H1 (cell line): Measurements from ENCODE around the gene PODN. TPM values are rescaled to one million over a fixed set of nuclear protein-coding genes. Genes with fewer than 3 reads are reported as not detected.

Experiments used
- CTCF ChIA-PET: fragments of 300-600 bp; sonication (Branson Sonifier 250); formaldehyde crosslinking; loops from one replicate; lab custom pipeline; 2021; ENCODE audit not compliant: partially characterized antibody; lab: Charles Lee
- POLR2A ChIA-PET: fragments of 300-600 bp; sonication (Branson Sonifier 250); formaldehyde crosslinking; loops from one replicate; lab custom pipeline; 2021; ENCODE audit warnings: inconsistent platforms; ENCODE audit not compliant: partially characterized antibody; lab: Charles Lee
- DNase-seq, 2 experiments: peaks; one replicate each; pipeline versions ENCODE4 v3.0.0 to v3.0.0-alpha.2; 2010 to 2022; ENCODE audit warnings: low spot score in 2 of 2, low read depth in 1 of 2, mixed read lengths in 1 of 2
- FAIRE-seq: peaks from 2 replicates; lab custom pipeline; 2011; peaks lifted over from hg19 to GRCh38; lab: Jason Lieb, UNC
- H2AFZ ChIP-seq: 2 replicates; pipeline ENCODE4 v1.8.1; 2012; ENCODE audit warnings: low read length, inconsistent platforms
- H2AK5ac ChIP-seq: 2 replicates; pipeline ENCODE4 v1.6.1; 2013; ENCODE audit warnings: low read depth, low read length
- H2BK120ac ChIP-seq: replicated peaks from 2 replicates; pipeline ENCODE3; 2013; ENCODE audit warnings: low read depth, low read length, inconsistent platforms
- H2BK12ac ChIP-seq: 2 replicates; pipeline ENCODE4 v1.6.1; 2013; ENCODE audit warnings: low read depth, low read length
- H2BK15ac ChIP-seq: 2 replicates; pipeline ENCODE4 v1.6.1; 2013; ENCODE audit warnings: low read length
- H2BK20ac ChIP-seq: 2 replicates; pipeline ENCODE4 v1.6.1; 2013; ENCODE audit warnings: low read length
- H2BK5ac ChIP-seq: 2 replicates; pipeline ENCODE4 v1.6.1; 2013; ENCODE audit warnings: low read depth, low read length
- H3K14ac ChIP-seq: 2 replicates; pipeline ENCODE4 v1.6.1; 2013; ENCODE audit warnings: inconsistent platforms; ENCODE audit not compliant: insufficient read length
- H3K18ac ChIP-seq: 2 replicates; pipeline ENCODE4 v1.6.1; 2013; ENCODE audit warnings: low read length; ENCODE audit errors: extremely low read depth
- H3K23ac ChIP-seq: 2 replicates; pipeline ENCODE4 v1.6.1; 2013; ENCODE audit warnings: inconsistent platforms; ENCODE audit not compliant: insufficient read length
- H3K23me2 ChIP-seq: 2 replicates; pipeline ENCODE4 v1.6.1; 2013; ENCODE audit warnings: low read depth, low read length
- H3K27ac ChIP-seq: 2 replicates; pipeline ENCODE4 v1.6.1; 2011; ENCODE audit warnings: low read depth, low read length, inconsistent platforms
- H3K27me3 ChIP-seq, 4 experiments: replicated peaks in 1 of 4; 1 replicate in 1 of 4; 2 replicates in 3 of 4; pipeline versions ENCODE4 v1.6.1 to v1.8.1; 2011 to 2013; ENCODE audit warnings: low read length in 3 of 4, mild to moderate bottlenecking in 3 of 4, inconsistent platforms in 2 of 4, mixed read lengths in 2 of 4, moderate library complexity in 1 of 4; ENCODE audit not compliant: control insufficient read depth in 3 of 4, insufficient read depth in 3 of 4; ENCODE audit errors: extremely low read depth in 1 of 4
- H3K36me3 ChIP-seq, 4 experiments: 2 replicates each; pipeline versions ENCODE4 v1.6.1 to v1.8.1; 2011 to 2013; ENCODE audit warnings: mild to moderate bottlenecking in 4 of 4, low read length in 3 of 4, moderate library complexity in 2 of 4, control low read depth in 1 of 4, inconsistent platforms in 1 of 4; ENCODE audit not compliant: insufficient read depth in 4 of 4, control insufficient read depth in 2 of 4
- H3K4ac ChIP-seq: replicated peaks from 2 replicates; pipeline ENCODE3; 2013; ENCODE audit warnings: low read length, low read depth, mixed read lengths, inconsistent platforms; ENCODE audit not compliant: insufficient read length
- H3K4me1 ChIP-seq, 4 experiments: replicated peaks in 1 of 4; 1 replicate in 1 of 4; 2 replicates in 3 of 4; pipeline versions ENCODE4 v1.6.1 to v1.8.1; 2011 to 2013; ENCODE audit warnings: low read length in 3 of 4, inconsistent platforms in 2 of 4, mixed read lengths in 1 of 4; ENCODE audit not compliant: insufficient read depth in 4 of 4, control insufficient read depth in 3 of 4
- H3K4me2 ChIP-seq, 2 experiments: 2 replicates each; pipeline versions ENCODE4 v1.6.1 to v1.8.1; 2011 to 2013; ENCODE audit warnings: low read depth in 2 of 2, low read length in 2 of 2, control low read depth in 1 of 2, inconsistent platforms in 1 of 2, mild to moderate bottlenecking in 1 of 2; ENCODE audit not compliant: insufficient read depth in 1 of 2
- H3K4me3 ChIP-seq, 4 experiments: fragments of 200-600, 300-600 bp in 1 of 4; sonication (generic), shearing (Covaris generic), sonication (Bioruptor Twin) in 1 of 4; 2 replicates each; pipeline versions ENCODE4 v1.5.1 to v1.8.1; 2011 to 2016; ENCODE audit warnings: low read length in 4 of 4, low read depth in 3 of 4, control low read depth in 2 of 4, inconsistent platforms in 2 of 4, mild to moderate bottlenecking in 2 of 4, mixed read lengths in 1 of 4, moderate library complexity in 1 of 4; ENCODE audit not compliant: insufficient read depth in 2 of 4; ENCODE audit errors: extremely low read depth in 1 of 4
- H3K56ac ChIP-seq: replicated peaks from 2 replicates; pipeline ENCODE3; 2013; ENCODE audit warnings: low read depth, mild to moderate bottlenecking, mixed read lengths, low read length, inconsistent platforms; ENCODE audit not compliant: insufficient read length
- H3K79me1 ChIP-seq: 2 replicates; pipeline ENCODE4 v1.6.1; 2013; ENCODE audit warnings: low read depth, low read length, control low read depth
- H3K79me2 ChIP-seq, 2 experiments: 2 replicates each; pipeline versions ENCODE4 v1.6.1 to v1.8.1; 2012 to 2013; ENCODE audit warnings: low read length in 2 of 2, mild to moderate bottlenecking in 2 of 2, inconsistent platforms in 1 of 2; ENCODE audit not compliant: insufficient read depth in 2 of 2, control insufficient read depth in 1 of 2
- H3K9ac ChIP-seq, 4 experiments: replicated peaks in 1 of 4; 1 replicate in 1 of 4; 2 replicates in 3 of 4; pipeline versions ENCODE4 v1.6.1 to v1.8.1; 2011 to 2013; ENCODE audit warnings: low read depth in 3 of 4, low read length in 3 of 4, control low read depth in 2 of 4, mild to moderate bottlenecking in 2 of 4, moderate library complexity in 2 of 4, inconsistent platforms in 1 of 4; ENCODE audit errors: extremely low read depth in 1 of 4
- H3K9me3 ChIP-seq, 2 experiments: 2 replicates each; pipeline versions ENCODE4 v1.6.1 to v1.8.1; 2012 to 2013; ENCODE audit warnings: mild to moderate bottlenecking in 2 of 2, moderate library complexity in 2 of 2, control low read depth in 1 of 2, inconsistent platforms in 1 of 2, low read depth in 1 of 2, low read length in 1 of 2, mixed read lengths in 1 of 2; ENCODE audit not compliant: insufficient read depth in 2 of 2
- H4K20me1 ChIP-seq, 2 experiments: replicated peaks in 1 of 2; 2 replicates each; pipeline versions ENCODE3 to v1.8.1; 2011 to 2013; ENCODE audit warnings: inconsistent platforms in 2 of 2, low read length in 2 of 2, mild to moderate bottlenecking in 1 of 2; ENCODE audit not compliant: insufficient read depth in 2 of 2, control insufficient read depth in 1 of 2
- H4K5ac ChIP-seq: 2 replicates; pipeline ENCODE4 v1.6.1; 2013; ENCODE audit warnings: low read length, low read depth, mixed read lengths, inconsistent platforms; ENCODE audit not compliant: insufficient read length
- H4K8ac ChIP-seq: 2 replicates; pipeline ENCODE4 v1.8.0; 2013; ENCODE audit warnings: mild to moderate bottlenecking, moderate library complexity, low read length, inconsistent platforms; ENCODE audit not compliant: insufficient read depth; ENCODE audit errors: extremely low read depth
- H4K91ac ChIP-seq: replicated peaks from 2 replicates; pipeline ENCODE3; 2013; ENCODE audit warnings: low read length, mixed read lengths, inconsistent platforms; ENCODE audit not compliant: insufficient read length
- JUN ChIP-seq: IDR thresholded peaks from 2 replicates; pipeline ENCODE4 v1.6.1; 2011; ENCODE audit warnings: low read depth, mild to moderate bottlenecking, improper control_type of control experiment, low read length
- MAX ChIP-seq: IDR thresholded peaks from 2 replicates; pipeline ENCODE4 v1.6.1; 2012; ENCODE audit warnings: inconsistent platforms
- RNF2 ChIP-seq: fragments of 200-900, 300-1000 bp; sonication (generic); IDR thresholded peaks from 2 replicates; pipeline ENCODE4 v1.7.1; 2016; ENCODE audit warnings: borderline replicate concordance, low read depth, mild to moderate bottlenecking, antibody characterized with exemption, low read length; ENCODE audit not compliant: poor library complexity, severe bottlenecking; ENCODE audit errors: missing control alignments
- WGBS, 2 experiments: shearing (Covaris generic) in 1 of 2; methylation state at CpG; one replicate each; pipeline versions ENCODE4 v1.1.6 to v1.1.7; 2013 to 2015; ENCODE audit warnings: low lambda C conversion rate in 2 of 2, mixed read lengths in 2 of 2, inconsistent platforms in 1 of 2, low coverage in 1 of 2, missing lambda C conversion rate in 1 of 2; ENCODE audit not compliant: insufficient replicate concordance in 2 of 2, insufficient coverage in 1 of 2, insufficient read length in 1 of 2; ENCODE audit errors: extremely low coverage in 1 of 2, missing lambda C conversion rate in 1 of 2; 5-methylcytosine and 5-hydroxymethylcytosine counted together
- polyA plus RNA-seq, 7 experiments: library from polyadenylated mRNA; depleted of rRNA in 3 of 7; stranded (reverse) in 5 of 7; unstranded in 2 of 7; fragments of >200 nt in 5 of 7; fragments of 200-250 nt in 2 of 7; gene quantifications; 1 replicate in 5 of 7; 2 replicates in 1 of 7; 4 replicates in 1 of 7; pipeline versions ENCODE4 v1.2.1 to v1.2.3, GENCODE V29; 2011 to 2013; ENCODE audit warnings: missing spikeins in 2 of 7, mixed read lengths in 2 of 7
- total RNA-seq: library from RNA; stranded (reverse); fragmentation: NEBNext Ultra II Directional; extraction: Animal tissue kit (Norgen Biotek cat#: 25700); gene quantifications from 2 replicates; pipeline ENCODE4 v1.2.1, GENCODE V29; 2021

The PODN gene
- total and polyA plus RNA-seq, 2 of the 8 experiments (the other 6 are each of a cell fraction or from before 2014, with no cell fraction given): 0.11 to 0.17 TPM

GRCh38 chr1:53044926-53045325, 17.1 kb upstream of the PODN start:
- Histone ChIP-seq H3K36me3 (no peaks in the 10 kb centered on the region; a peak in 1 of 8 replicates), H3K27ac (no peak overlapping the region), H4K5ac (no peak overlapping the region), H3K9ac (no peak overlapping the region), H3K56ac (no peak overlapping the region), H2AK5ac (no peak overlapping the region), H2BK15ac (no peak overlapping the region), H3K23me2 (no peaks in the 10 kb centered on the region), H2BK12ac (no peak overlapping the region), H2BK120ac (no peak overlapping the region), H3K14ac (no peak overlapping the region), H3K4ac (no peak overlapping the region), H4K20me1 (no peaks in the 10 kb centered on the region), H2BK5ac (no peak overlapping the region), H2AFZ (no peak overlapping the region), H3K4me3 (no peak overlapping the region), H3K79me2 (no peaks in the 10 kb centered on the region), H4K8ac (no peak overlapping the region), H2BK20ac (no peak overlapping the region), H3K23ac (no peak overlapping the region), H3K27me3 (no peaks in the 10 kb centered on the region), H3K79me1 (no peaks in the 10 kb centered on the region), H3K9me3 (no peaks in the 10 kb centered on the region), H4K91ac (no peak overlapping the region), H3K18ac (no peak overlapping the region), H3K4me1 (peaks cover 5 to 13% (median 10%) of the 10 kb centered on the region in 4 experiments), H3K4me2 (no peak overlapping the region)
- DNase-seq (no peak), FAIRE-seq (no peak)
- 78% methylated on average over 5 of the region's 5 CpGs; no CpG with 5 or more reads in 1 of the 2 experiments for WGBS, 2 experiments
- ChIA-PET POLR2A (no interaction called here), CTCF (interaction anchor here (0.6 to 1.7 kb wide), 5 partner anchors 18 to 139 kb away, joined by 3 to 5 read pairs (median 3); no protein-coding TSS in a partner anchor)
- TF ChIP-seq MAX: no peak
- TF ChIP-seq JUN: no peak
- TF ChIP-seq RNF2: no peak
